NCI-H2196 (cell line): ENCODE results near the gene RNF180.
"Not testable (repeated sequence)": the region's sequence is repeated elsewhere in the genome, so short reads cannot be mapped to it uniquely, and the experiment has no call there.

ENCODE experiments used
- DNase-seq: peaks from one replicate; lab custom pipeline; 2025; ENCODE audit not compliant: unreplicated experiment; lab: John Stamatoyannopoulos, UW

The RNF180 gene

GRCh38 chr5:64364426-64364825, 198.8 kb downstream of the RNF180 start:
- DNase-seq, result no peak

- DNase-seq, result no peak
These were observed 219.1 kb downstream of the RNF180 start for GRCh38 chr5:64384765-64385164.

GRCh38 chr5:64397552-64397951, 231.9 kb downstream of the RNF180 start:
- DNase-seq, result no peak

GRCh38 chr5:64398735-64399134, 233.1 kb downstream of the RNF180 start:
- not testable (repeated sequence) for DNase-seq

- not testable (repeated sequence) for DNase-seq
These were observed 241.6 kb downstream of the RNF180 start for GRCh38 chr5:64407103-64407825.

- no peak for DNase-seq
These were observed 251.7 kb downstream of the RNF180 start for GRCh38 chr5:64417390-64417789.

GRCh38 chr5:64418013-64418412, 252.4 kb downstream of the RNF180 start:
- DNase-seq, result no peak
